H1 (cell line): ENCODE data around the gene STARD8. TPM values are rescaled to one million over a fixed set of nuclear protein-coding genes. Genes with fewer than 3 reads are reported as not detected.

Experiments used
- CTCF ChIA-PET: fragments of 300-600 bp; sonication (Branson Sonifier 250); formaldehyde crosslinking; loops from one replicate; lab custom pipeline; 2021; ENCODE audit not compliant: partially characterized antibody; lab: Charles Lee
- POLR2A ChIA-PET: fragments of 300-600 bp; sonication (Branson Sonifier 250); formaldehyde crosslinking; loops from one replicate; lab custom pipeline; 2021; ENCODE audit warnings: inconsistent platforms; ENCODE audit not compliant: partially characterized antibody; lab: Charles Lee
- DNase-seq, 2 experiments: peaks; one replicate each; pipeline versions ENCODE4 v3.0.0 to v3.0.0-alpha.2; 2010 to 2022; ENCODE audit warnings: low spot score in 2 of 2, low read depth in 1 of 2, mixed read lengths in 1 of 2
- FAIRE-seq: peaks from 2 replicates; lab custom pipeline; 2011; peaks lifted over from hg19 to GRCh38; lab: Jason Lieb, UNC
- H2AFZ ChIP-seq: 2 replicates; pipeline ENCODE4 v1.8.1; 2012; ENCODE audit warnings: low read length, inconsistent platforms
- H2AK5ac ChIP-seq: 2 replicates; pipeline ENCODE4 v1.6.1; 2013; ENCODE audit warnings: low read depth, low read length
- H2BK120ac ChIP-seq: replicated peaks from 2 replicates; pipeline ENCODE3; 2013; ENCODE audit warnings: low read depth, low read length, inconsistent platforms
- H2BK12ac ChIP-seq: 2 replicates; pipeline ENCODE4 v1.6.1; 2013; ENCODE audit warnings: low read depth, low read length
- H2BK15ac ChIP-seq: 2 replicates; pipeline ENCODE4 v1.6.1; 2013; ENCODE audit warnings: low read length
- H2BK20ac ChIP-seq: 2 replicates; pipeline ENCODE4 v1.6.1; 2013; ENCODE audit warnings: low read length
- H2BK5ac ChIP-seq: 2 replicates; pipeline ENCODE4 v1.6.1; 2013; ENCODE audit warnings: low read depth, low read length
- H3K14ac ChIP-seq: 2 replicates; pipeline ENCODE4 v1.6.1; 2013; ENCODE audit warnings: inconsistent platforms; ENCODE audit not compliant: insufficient read length
- H3K18ac ChIP-seq: 2 replicates; pipeline ENCODE4 v1.6.1; 2013; ENCODE audit warnings: low read length; ENCODE audit errors: extremely low read depth
- H3K23ac ChIP-seq: 2 replicates; pipeline ENCODE4 v1.6.1; 2013; ENCODE audit warnings: inconsistent platforms; ENCODE audit not compliant: insufficient read length
- H3K23me2 ChIP-seq: 2 replicates; pipeline ENCODE4 v1.6.1; 2013; ENCODE audit warnings: low read depth, low read length
- H3K27ac ChIP-seq: 2 replicates; pipeline ENCODE4 v1.6.1; 2011; ENCODE audit warnings: low read depth, low read length, inconsistent platforms
- H3K27me3 ChIP-seq, 4 experiments: replicated peaks in 1 of 4; 1 replicate in 1 of 4; 2 replicates in 3 of 4; pipeline versions ENCODE4 v1.6.1 to v1.8.1; 2011 to 2013; ENCODE audit warnings: low read length in 3 of 4, mild to moderate bottlenecking in 3 of 4, inconsistent platforms in 2 of 4, mixed read lengths in 2 of 4, moderate library complexity in 1 of 4; ENCODE audit not compliant: control insufficient read depth in 3 of 4, insufficient read depth in 3 of 4; ENCODE audit errors: extremely low read depth in 1 of 4
- H3K36me3 ChIP-seq, 4 experiments: 2 replicates each; pipeline versions ENCODE4 v1.6.1 to v1.8.1; 2011 to 2013; ENCODE audit warnings: mild to moderate bottlenecking in 4 of 4, low read length in 3 of 4, moderate library complexity in 2 of 4, control low read depth in 1 of 4, inconsistent platforms in 1 of 4; ENCODE audit not compliant: insufficient read depth in 4 of 4, control insufficient read depth in 2 of 4
- H3K4ac ChIP-seq: replicated peaks from 2 replicates; pipeline ENCODE3; 2013; ENCODE audit warnings: low read length, low read depth, mixed read lengths, inconsistent platforms; ENCODE audit not compliant: insufficient read length
- H3K4me1 ChIP-seq, 4 experiments: replicated peaks in 1 of 4; 1 replicate in 1 of 4; 2 replicates in 3 of 4; pipeline versions ENCODE4 v1.6.1 to v1.8.1; 2011 to 2013; ENCODE audit warnings: low read length in 3 of 4, inconsistent platforms in 2 of 4, mixed read lengths in 1 of 4; ENCODE audit not compliant: insufficient read depth in 4 of 4, control insufficient read depth in 3 of 4
- H3K4me2 ChIP-seq, 2 experiments: 2 replicates each; pipeline versions ENCODE4 v1.6.1 to v1.8.1; 2011 to 2013; ENCODE audit warnings: low read depth in 2 of 2, low read length in 2 of 2, control low read depth in 1 of 2, inconsistent platforms in 1 of 2, mild to moderate bottlenecking in 1 of 2; ENCODE audit not compliant: insufficient read depth in 1 of 2
- H3K4me3 ChIP-seq, 4 experiments: fragments of 200-600, 300-600 bp in 1 of 4; sonication (generic), shearing (Covaris generic), sonication (Bioruptor Twin) in 1 of 4; 2 replicates each; pipeline versions ENCODE4 v1.5.1 to v1.8.1; 2011 to 2016; ENCODE audit warnings: low read length in 4 of 4, low read depth in 3 of 4, control low read depth in 2 of 4, inconsistent platforms in 2 of 4, mild to moderate bottlenecking in 2 of 4, mixed read lengths in 1 of 4, moderate library complexity in 1 of 4; ENCODE audit not compliant: insufficient read depth in 2 of 4; ENCODE audit errors: extremely low read depth in 1 of 4
- H3K56ac ChIP-seq: replicated peaks from 2 replicates; pipeline ENCODE3; 2013; ENCODE audit warnings: low read depth, mild to moderate bottlenecking, mixed read lengths, low read length, inconsistent platforms; ENCODE audit not compliant: insufficient read length
- H3K79me1 ChIP-seq: 2 replicates; pipeline ENCODE4 v1.6.1; 2013; ENCODE audit warnings: low read depth, low read length, control low read depth
- H3K79me2 ChIP-seq, 2 experiments: 2 replicates each; pipeline versions ENCODE4 v1.6.1 to v1.8.1; 2012 to 2013; ENCODE audit warnings: low read length in 2 of 2, mild to moderate bottlenecking in 2 of 2, inconsistent platforms in 1 of 2; ENCODE audit not compliant: insufficient read depth in 2 of 2, control insufficient read depth in 1 of 2
- H3K9ac ChIP-seq, 4 experiments: replicated peaks in 1 of 4; 1 replicate in 1 of 4; 2 replicates in 3 of 4; pipeline versions ENCODE4 v1.6.1 to v1.8.1; 2011 to 2013; ENCODE audit warnings: low read depth in 3 of 4, low read length in 3 of 4, control low read depth in 2 of 4, mild to moderate bottlenecking in 2 of 4, moderate library complexity in 2 of 4, inconsistent platforms in 1 of 4; ENCODE audit errors: extremely low read depth in 1 of 4
- H3K9me3 ChIP-seq, 2 experiments: 2 replicates each; pipeline versions ENCODE4 v1.6.1 to v1.8.1; 2012 to 2013; ENCODE audit warnings: mild to moderate bottlenecking in 2 of 2, moderate library complexity in 2 of 2, control low read depth in 1 of 2, inconsistent platforms in 1 of 2, low read depth in 1 of 2, low read length in 1 of 2, mixed read lengths in 1 of 2; ENCODE audit not compliant: insufficient read depth in 2 of 2
- H4K20me1 ChIP-seq, 2 experiments: replicated peaks in 1 of 2; 2 replicates each; pipeline versions ENCODE3 to v1.8.1; 2011 to 2013; ENCODE audit warnings: inconsistent platforms in 2 of 2, low read length in 2 of 2, mild to moderate bottlenecking in 1 of 2; ENCODE audit not compliant: insufficient read depth in 2 of 2, control insufficient read depth in 1 of 2
- H4K5ac ChIP-seq: 2 replicates; pipeline ENCODE4 v1.6.1; 2013; ENCODE audit warnings: low read length, low read depth, mixed read lengths, inconsistent platforms; ENCODE audit not compliant: insufficient read length
- H4K8ac ChIP-seq: 2 replicates; pipeline ENCODE4 v1.8.0; 2013; ENCODE audit warnings: mild to moderate bottlenecking, moderate library complexity, low read length, inconsistent platforms; ENCODE audit not compliant: insufficient read depth; ENCODE audit errors: extremely low read depth
- H4K91ac ChIP-seq: replicated peaks from 2 replicates; pipeline ENCODE3; 2013; ENCODE audit warnings: low read length, mixed read lengths, inconsistent platforms; ENCODE audit not compliant: insufficient read length
- CTBP2 ChIP-seq: IDR thresholded peaks from 2 replicates; pipeline ENCODE4 v1.7.0; 2011; ENCODE audit warnings: borderline replicate concordance, mild to moderate bottlenecking, moderate library complexity, mixed read lengths, low read length; ENCODE audit not compliant: insufficient read depth, insufficient read length
- EP300 ChIP-seq, 2 experiments: IDR thresholded peaks; 1 replicate in 1 of 2; 2 replicates in 1 of 2; pipeline ENCODE4 v1.6.1; 2011 to 2012; ENCODE audit warnings: low read depth in 2 of 2, low read length in 2 of 2, mild to moderate bottlenecking in 2 of 2, borderline replicate concordance in 1 of 2, inconsistent platforms in 1 of 2, moderate library complexity in 1 of 2
- POU5F1 ChIP-seq: IDR thresholded peaks from 2 replicates; pipeline ENCODE4 v1.6.1; 2011; ENCODE audit warnings: low read depth, mild to moderate bottlenecking, low read length, moderate library complexity
- RAD21 ChIP-seq, 2 experiments: IDR thresholded peaks in 1 of 2; conservative IDR thresholded peaks in 1 of 2; 2 replicates each; pipeline ENCODE4 v1.6.1; 2011; ENCODE audit warnings: low read depth in 2 of 2, low read length in 2 of 2, improper control_type of control experiment in 1 of 2, inconsistent platforms in 1 of 2, mild to moderate bottlenecking in 1 of 2, moderate library complexity in 1 of 2
- SIX5 ChIP-seq: IDR thresholded peaks from 2 replicates; pipeline ENCODE4 v1.6.1; 2011; ENCODE audit warnings: mild to moderate bottlenecking, low read depth, low read length
- whole genome bisulfite sequencing, 2 experiments: shearing (Covaris generic) in 1 of 2; methylation state at CpG; one replicate each; pipeline versions ENCODE4 v1.1.6 to v1.1.7; 2013 to 2015; ENCODE audit warnings: low lambda C conversion rate in 2 of 2, mixed read lengths in 2 of 2, inconsistent platforms in 1 of 2, low coverage in 1 of 2, missing lambda C conversion rate in 1 of 2; ENCODE audit not compliant: insufficient replicate concordance in 2 of 2, insufficient coverage in 1 of 2, insufficient read length in 1 of 2; ENCODE audit errors: extremely low coverage in 1 of 2, missing lambda C conversion rate in 1 of 2; 5-methylcytosine and 5-hydroxymethylcytosine counted together
- polyA plus RNA-seq, 7 experiments: library from polyadenylated mRNA; depleted of rRNA in 3 of 7; stranded (reverse) in 5 of 7; unstranded in 2 of 7; fragments of >200 nt in 5 of 7; fragments of 200-250 nt in 2 of 7; gene quantifications; 1 replicate in 5 of 7; 2 replicates in 1 of 7; 4 replicates in 1 of 7; pipeline versions ENCODE4 v1.2.1 to v1.2.3, GENCODE V29; 2011 to 2013; ENCODE audit warnings: missing spikeins in 2 of 7, mixed read lengths in 2 of 7
- total RNA-seq: library from RNA; stranded (reverse); fragmentation: NEBNext Ultra II Directional; extraction: Animal tissue kit (Norgen Biotek cat#: 25700); gene quantifications from 2 replicates; pipeline ENCODE4 v1.2.1, GENCODE V29; 2021
- TF ChIP-seq, protein P1 (sequence below): IDR thresholded peaks from 2 replicates; pipeline ENCODE4 v1.6.1; 2012; ENCODE audit warnings: inconsistent platforms

The STARD8 gene
- total and polyA plus RNA-seq, 2 of the 8 experiments (the other 6 are each of a cell fraction or from before 2014, with no cell fraction given): 1.8 to 3.8 TPM

DNA sequence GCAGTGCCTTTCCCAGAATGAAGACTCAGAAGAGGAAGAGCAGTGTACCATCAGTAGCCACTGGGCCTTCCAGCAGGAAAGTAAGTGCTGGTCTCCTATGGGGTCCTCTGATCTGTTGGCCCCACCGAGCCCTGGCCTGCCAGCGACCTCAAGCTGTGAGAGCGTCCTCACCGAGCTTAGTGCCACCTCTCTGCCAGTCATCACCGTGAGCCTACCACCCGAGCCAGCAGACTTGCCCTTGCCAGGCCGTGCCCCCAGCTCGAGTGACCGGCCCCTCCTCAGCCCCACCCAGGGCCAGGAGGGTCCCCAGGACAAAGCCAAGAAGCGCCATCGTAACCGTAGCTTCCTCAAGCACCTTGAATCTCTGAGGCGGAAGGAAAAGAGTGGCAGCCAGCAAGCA, 69.7 kb downstream of the STARD8 start:
- Histone ChIP-seq H2BK20ac (no peak overlapping the region), H3K23ac (no peak overlapping the region), H4K8ac (no peak overlapping the region), H3K14ac (no peak overlapping the region), H2BK5ac (no peak overlapping the region), H3K23me2 (no peaks in the 10 kb centered on the region), H3K4me1 (no peaks in the 10 kb centered on the region), H3K27ac (no peak overlapping the region), H3K79me1 (no peaks in the 10 kb centered on the region), H3K36me3 (no peaks in the 10 kb centered on the region), H4K91ac (no peak overlapping the region), H3K9me3 (no peaks in the 10 kb centered on the region), H2BK12ac (no peak overlapping the region), H2BK120ac (no peak overlapping the region), H2AFZ (no peak overlapping the region), H3K9ac (no peak overlapping the region), H3K56ac (no peak overlapping the region), H3K79me2 (no peaks in the 10 kb centered on the region), H3K18ac (no peak overlapping the region), H2BK15ac (no peak overlapping the region), H2AK5ac (no peak overlapping the region), H3K27me3 (no peaks in the 10 kb centered on the region), H3K4me3 (no peak overlapping the region), H3K4ac (no peak overlapping the region), H3K4me2 (no peak overlapping the region), H4K20me1 (peaks cover 0 to 1% of the 10 kb centered on the region in 2 experiments), H4K5ac (no peak overlapping the region)
- DNase-seq (no peak), FAIRE-seq (no peak)
- ChIA-PET POLR2A (no interaction called here), CTCF (no interaction called here)
- WGBS, 2 experiments: 92% methylated on average over 6 of the region's 13 CpGs; no CpG with 5 or more reads in 1 of the 2 experiments
- TF ChIP-seq EP300 (IDR thresholded peaks at IDR 0.05; ENCODE audit: borderline replicate concordance in 1 of 2, low read depth in 2 of 2, low read length in 2 of 2) (no peak), CTBP2 (no peak), RAD21 (IDR thresholded peaks at IDR 0.05 in 1 of 2, conservative IDR thresholded peaks at IDR 0.05 in 1 of 2; ENCODE audit: low read depth in 2 of 2, low read length in 2 of 2) (no peak), POU5F1 (no peak), SIX5 (no peak)
- TF ChIP-seq, protein P1, sequence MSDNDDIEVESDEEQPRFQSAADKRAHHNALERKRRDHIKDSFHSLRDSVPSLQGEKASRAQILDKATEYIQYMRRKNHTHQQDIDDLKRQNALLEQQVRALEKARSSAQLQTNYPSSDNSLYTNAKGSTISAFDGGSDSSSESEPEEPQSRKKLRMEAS: no peak
